Measurements from ENCODE around the gene ZC3HAV1L. TPM values are rescaled to one million over a fixed set of nuclear protein-coding genes. Genes with fewer than 3 reads are reported as not detected.
A peak's percentile ranks its signal among the peaks of the same experiment; 100 is the strongest.

The ZC3HAV1L gene, protein sequence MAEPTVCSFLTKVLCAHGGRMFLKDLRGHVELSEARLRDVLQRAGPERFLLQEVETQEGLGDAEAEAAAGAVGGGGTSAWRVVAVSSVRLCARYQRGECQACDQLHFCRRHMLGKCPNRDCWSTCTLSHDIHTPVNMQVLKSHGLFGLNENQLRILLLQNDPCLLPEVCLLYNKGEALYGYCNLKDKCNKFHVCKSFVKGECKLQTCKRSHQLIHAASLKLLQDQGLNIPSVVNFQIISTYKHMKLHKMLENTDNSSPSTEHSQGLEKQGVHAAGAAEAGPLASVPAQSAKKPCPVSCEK
- total RNA-seq, result 1.6 and 1.8 TPM in 2 replicates

DNA sequence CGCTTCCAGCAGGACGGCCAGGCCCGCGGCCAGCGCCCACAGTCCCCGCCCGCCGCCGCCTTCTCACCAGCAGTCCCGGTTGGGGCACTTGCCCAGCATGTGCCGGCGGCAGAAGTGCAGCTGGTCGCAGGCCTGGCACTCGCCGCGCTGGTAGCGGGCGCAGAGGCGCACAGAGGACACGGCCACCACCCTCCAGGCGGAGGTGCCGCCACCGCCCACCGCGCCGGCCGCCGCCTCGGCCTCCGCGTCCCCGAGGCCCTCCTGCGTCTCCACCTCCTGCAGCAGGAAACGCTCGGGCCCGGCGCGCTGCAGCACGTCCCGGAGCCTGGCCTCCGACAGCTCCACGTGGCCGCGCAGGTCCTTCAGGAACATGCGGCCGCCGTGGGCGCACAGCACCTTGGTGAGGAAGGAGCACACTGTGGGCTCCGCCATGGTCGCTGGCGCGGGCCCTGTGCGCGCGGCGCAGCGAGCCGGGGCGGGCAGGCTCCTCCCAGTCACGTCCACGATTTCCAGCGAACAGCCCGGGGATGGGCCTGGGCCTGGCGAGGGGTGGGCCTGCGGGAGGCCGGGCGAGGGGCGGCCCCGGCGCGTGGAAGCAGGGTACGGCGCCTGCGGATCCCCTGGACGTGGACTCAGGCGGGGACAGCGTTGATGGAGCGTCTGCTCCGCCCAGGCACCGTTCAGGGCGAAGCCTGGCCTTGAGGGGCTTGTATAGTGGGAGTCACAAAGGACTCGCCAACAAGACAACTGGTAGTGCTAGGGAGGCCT is at the start of gene ZC3HAV1L:
TSS of gene ZC3HAV1L (minus strand) at position 457 of the 768 bp plus-strand sequence. CDS start at position 432, 25 bp downstream.
- ATAC-seq (ENCODE audit: low read depth), result peak; percentile 73
- Mint-ChIP-seq H3K36me3 (ENCODE audit: low read depth) (no peaks in the 10 kb centered on the region), H3K4me1 (peaks cover 10% of the 10 kb centered on the region), H3K9me3 (no peaks in the 10 kb centered on the region), H3K27ac (no peak within 1 kb of the TSS), H3K27me3 (no peaks in the 10 kb centered on the region), H3K4me3 (peak within 1 kb of the TSS; percentile 81)
- DNase-seq, result peak; percentile 34
- intact Hi-C loops (cut with micrococcal nuclease), result loop anchor here (2.0 kb wide), 1 partner anchor 53 kb away; no protein-coding TSS in a partner anchor
- ChIA-PET CTCF (no interaction called here), POLR2A (interaction anchor here (2.1 kb wide), 1 partner anchor 9 kb away, joined by 6 read pairs; no protein-coding TSS in a partner anchor)
- TF ChIP-seq, protein P1, sequence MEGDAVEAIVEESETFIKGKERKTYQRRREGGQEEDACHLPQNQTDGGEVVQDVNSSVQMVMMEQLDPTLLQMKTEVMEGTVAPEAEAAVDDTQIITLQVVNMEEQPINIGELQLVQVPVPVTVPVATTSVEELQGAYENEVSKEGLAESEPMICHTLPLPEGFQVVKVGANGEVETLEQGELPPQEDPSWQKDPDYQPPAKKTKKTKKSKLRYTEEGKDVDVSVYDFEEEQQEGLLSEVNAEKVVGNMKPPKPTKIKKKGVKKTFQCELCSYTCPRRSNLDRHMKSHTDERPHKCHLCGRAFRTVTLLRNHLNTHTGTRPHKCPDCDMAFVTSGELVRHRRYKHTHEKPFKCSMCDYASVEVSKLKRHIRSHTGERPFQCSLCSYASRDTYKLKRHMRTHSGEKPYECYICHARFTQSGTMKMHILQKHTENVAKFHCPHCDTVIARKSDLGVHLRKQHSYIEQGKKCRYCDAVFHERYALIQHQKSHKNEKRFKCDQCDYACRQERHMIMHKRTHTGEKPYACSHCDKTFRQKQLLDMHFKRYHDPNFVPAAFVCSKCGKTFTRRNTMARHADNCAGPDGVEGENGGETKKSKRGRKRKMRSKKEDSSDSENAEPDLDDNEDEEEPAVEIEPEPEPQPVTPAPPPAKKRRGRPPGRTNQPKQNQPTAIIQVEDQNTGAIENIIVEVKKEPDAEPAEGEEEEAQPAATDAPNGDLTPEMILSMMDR (IDR thresholded peaks at IDR 0.05), result no peak

DNA sequence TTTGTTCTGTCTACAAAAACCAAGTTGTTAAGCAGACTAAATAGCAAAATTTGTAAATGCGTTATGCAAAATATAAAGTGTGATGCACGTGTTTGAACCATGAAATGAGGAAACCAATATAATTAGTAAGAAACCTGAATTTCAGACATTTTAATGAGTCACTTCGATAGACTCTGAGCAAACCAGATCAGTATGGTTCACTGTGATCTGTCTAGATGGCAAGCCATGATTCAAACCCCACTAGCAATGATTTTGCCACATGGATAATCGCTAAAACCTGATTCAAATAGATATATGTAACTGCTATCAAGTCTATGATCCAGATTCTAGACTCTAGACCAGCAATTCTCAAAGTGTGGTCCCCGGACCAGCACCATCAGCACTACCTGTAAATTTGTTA is 48.9 kb upstream of the ZC3HAV1L start:
- intact Hi-C loops (cut with micrococcal nuclease), result no loop called here
- ATAC-seq (ENCODE audit: low read depth), result no peak
- Mint-ChIP-seq H3K27ac (no peak overlapping the region), H3K4me1 (peaks cover 26% of the 10 kb centered on the region), H3K9me3 (peaks cover 7% of the 10 kb centered on the region), H3K27me3 (no peaks in the 10 kb centered on the region), H3K36me3 (ENCODE audit: low read depth) (peaks cover 97% of the 10 kb centered on the region), H3K4me3 (no peak overlapping the region)
- POLR2A ChIA-PET, result no interaction called here
- DNase-seq, result no peak
- TF ChIP-seq, protein P1 (IDR thresholded peaks at IDR 0.05), result no peak
- CTCF ChIA-PET, result interaction anchor here (3.7 kb wide), 1 partner anchor 10 kb away, joined by 13 read pairs; no protein-coding TSS in a partner anchor

DNA sequence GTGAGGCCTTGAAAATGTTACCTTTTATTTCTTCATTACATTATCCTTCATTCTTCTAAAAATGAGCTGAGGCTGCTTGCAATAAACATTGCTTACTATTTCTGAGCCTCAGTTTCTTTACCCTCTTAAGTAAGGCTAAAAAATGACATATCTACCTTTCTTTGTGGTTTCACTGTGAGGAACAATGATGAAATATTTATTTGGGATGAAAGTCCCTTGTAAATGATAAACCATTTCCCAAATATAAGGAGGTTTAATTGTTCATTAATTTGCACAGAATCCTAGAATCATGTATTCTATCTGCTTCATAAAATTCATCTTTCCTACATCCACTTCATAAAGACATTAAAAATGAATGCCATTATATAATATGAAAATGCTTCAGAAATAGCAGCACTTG is 45.7 kb upstream of the ZC3HAV1L start:
- TF ChIP-seq, protein P1 (IDR thresholded peaks at IDR 0.05), result no peak
- Mint-ChIP-seq H3K4me1 (peaks cover 22% of the 10 kb centered on the region), H3K36me3 (ENCODE audit: low read depth) (peaks cover 100% of the 10 kb centered on the region), H3K4me3 (no peak overlapping the region), H3K27me3 (no peaks in the 10 kb centered on the region), H3K27ac (no peak overlapping the region), H3K9me3 (no peaks in the 10 kb centered on the region)
- ChIA-PET POLR2A (interaction anchor here (0.6 to 1.1 kb wide), 2 partner anchors 14 to 29 kb away, joined by 3 to 10 read pairs; no protein-coding TSS in a partner anchor), CTCF (no interaction called here)
- intact Hi-C loops (cut with micrococcal nuclease), result no loop called here
- DNase-seq, result no peak
- no peak for ATAC-seq (ENCODE audit: low read depth)

DNA sequence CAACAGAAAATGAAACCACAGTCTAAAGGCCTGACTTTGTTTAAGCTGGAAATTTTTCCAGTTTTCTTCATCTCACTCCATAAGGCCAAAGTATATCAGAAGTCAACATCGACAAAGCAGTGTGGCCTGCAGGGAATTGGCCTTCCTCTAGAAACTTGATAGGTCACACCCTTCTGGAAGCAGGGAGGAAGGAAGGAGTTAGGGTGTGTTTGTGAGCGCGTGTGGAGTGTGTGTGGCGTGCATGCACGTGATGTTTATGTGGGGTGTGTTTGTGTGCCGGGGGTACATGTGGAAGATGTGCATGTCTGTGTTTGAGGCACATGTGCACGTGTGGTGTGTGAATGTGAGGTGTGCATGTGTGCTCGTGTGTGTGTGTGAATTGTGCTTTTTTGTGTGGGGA is 45.1 kb upstream of the ZC3HAV1L start:
- no peaks in the 10 kb centered on the region for H3K27me3 Mint-ChIP-seq
- DNase-seq, result no peak
- H3K4me3 Mint-ChIP-seq, result no peak overlapping the region
- peak overlapping the region; percentile 10 for H3K27ac Mint-ChIP-seq
- ChIA-PET CTCF (no interaction called here), POLR2A (interaction anchor here (1.1 to 1.3 kb wide), 2 partner anchors 14 to 279 kb away, joined by 3 read pairs; partner anchors contain the start of gene LUC7L2)
- peaks cover 18% of the 10 kb centered on the region for H3K4me1 Mint-ChIP-seq
- TF ChIP-seq, protein P1 (IDR thresholded peaks at IDR 0.05), result no peak
- no peaks in the 10 kb centered on the region for H3K9me3 Mint-ChIP-seq
- intact Hi-C loops (cut with micrococcal nuclease), result no loop called here
- peaks cover 99% of the 10 kb centered on the region for H3K36me3 Mint-ChIP-seq (ENCODE audit: low read depth)
- ATAC-seq (ENCODE audit: low read depth), result no peak

DNA sequence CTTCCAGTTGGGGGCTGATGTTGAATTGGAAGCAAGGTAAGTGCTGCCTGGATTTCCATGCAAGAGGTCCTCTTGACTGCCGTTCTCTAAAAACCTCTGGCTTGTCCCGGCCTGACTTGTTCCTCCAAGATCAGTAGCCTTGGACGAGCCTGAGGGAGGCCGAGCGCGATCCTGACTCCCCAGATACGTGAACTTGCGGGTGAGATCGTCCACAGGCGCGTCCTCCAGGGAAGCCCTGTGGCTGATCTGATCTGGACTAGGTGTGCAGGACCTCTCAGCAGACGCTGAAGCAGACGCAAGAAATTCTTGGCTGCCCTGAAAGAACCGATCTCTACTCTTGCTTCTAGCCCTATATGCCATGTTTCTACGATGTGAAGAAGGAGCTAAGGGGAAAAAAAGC is 44.0 kb upstream of the ZC3HAV1L start:
- ATAC-seq (ENCODE audit: low read depth), result no peak
- Mint-ChIP-seq H3K4me3 (no peak overlapping the region), H3K27ac (peak overlapping the region; percentile 41), H3K36me3 (ENCODE audit: low read depth) (peaks cover 98% of the 10 kb centered on the region), H3K9me3 (no peaks in the 10 kb centered on the region), H3K27me3 (no peaks in the 10 kb centered on the region), H3K4me1 (peaks cover 17% of the 10 kb centered on the region)
- ChIA-PET CTCF (interaction anchor here (0.8 kb wide), 1 partner anchor 12 kb away, joined by 3 read pairs; no protein-coding TSS in a partner anchor), POLR2A (interaction anchor here (1.3 kb wide), 1 partner anchor 280 kb away, joined by 3 read pairs; the partner anchor contains the start of gene LUC7L2)
- DNase-seq, result no peak
- TF ChIP-seq, protein P1 (IDR thresholded peaks at IDR 0.05), result no peak
- intact Hi-C loops (cut with micrococcal nuclease), result no loop called here

Measured in activated B cell treated with CpG ODN at 0.5 μM for 24 hours (primary cell).